Activated T-helper 17 cell treated with anti-CD3 and anti-CD28 coated beads, Interleukin-2, amount 50 U/mL, for 72 hours (primary cell): Measurements from ENCODE around the gene SELENOI. TPM values are rescaled to one million over a fixed set of nuclear protein-coding genes. Genes with fewer than 3 reads are reported as not detected.
"Not testable (repeated sequence)": the region's sequence is repeated elsewhere in the genome, so short reads cannot be mapped to it uniquely, and the experiment has no call there.

Source experiments
- ATAC-seq: fragments of 150-1000 bp; cut with Tn5 transposase; replicated peaks from 2 replicates; pipeline ENCODE4 v1.10.0; 2021; ENCODE audit warnings: mild to moderate bottlenecking, moderate library complexity
- H3K27ac Mint-ChIP-seq: one replicate; pipeline ENCODE4 v1.8.0; 2022; ENCODE audit warnings: mixed read lengths
- H3K27me3 Mint-ChIP-seq: one replicate; pipeline ENCODE4 v1.8.0; 2022; ENCODE audit warnings: mixed read lengths
- H3K36me3 Mint-ChIP-seq: one replicate; pipeline ENCODE4 v1.8.0; 2022; ENCODE audit warnings: low read depth, mild to moderate bottlenecking, mixed read lengths
- H3K4me1 Mint-ChIP-seq: one replicate; pipeline ENCODE4 v1.8.0; 2022; ENCODE audit warnings: mixed read lengths
- H3K4me3 Mint-ChIP-seq: one replicate; pipeline ENCODE4 v1.8.0; 2022; ENCODE audit warnings: mild to moderate bottlenecking, mixed read lengths
- H3K9me3 Mint-ChIP-seq: one replicate; pipeline ENCODE4 v1.8.0; 2022; ENCODE audit warnings: mixed read lengths
- total RNA-seq, 2 donors: library from RNA; stranded (reverse); gene quantifications; one replicate each; pipeline ENCODE4 v1.2.3, GENCODE V29; 2022

Gene SELENOI, protein sequence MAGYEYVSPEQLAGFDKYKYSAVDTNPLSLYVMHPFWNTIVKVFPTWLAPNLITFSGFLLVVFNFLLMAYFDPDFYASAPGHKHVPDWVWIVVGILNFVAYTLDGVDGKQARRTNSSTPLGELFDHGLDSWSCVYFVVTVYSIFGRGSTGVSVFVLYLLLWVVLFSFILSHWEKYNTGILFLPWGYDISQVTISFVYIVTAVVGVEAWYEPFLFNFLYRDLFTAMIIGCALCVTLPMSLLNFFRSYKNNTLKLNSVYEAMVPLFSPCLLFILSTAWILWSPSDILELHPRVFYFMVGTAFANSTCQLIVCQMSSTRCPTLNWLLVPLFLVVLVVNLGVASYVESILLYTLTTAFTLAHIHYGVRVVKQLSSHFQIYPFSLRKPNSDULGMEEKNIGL
- 10 to 100 TPM; 21.0 to 44.5 TPM for total RNA-seq

DNA sequence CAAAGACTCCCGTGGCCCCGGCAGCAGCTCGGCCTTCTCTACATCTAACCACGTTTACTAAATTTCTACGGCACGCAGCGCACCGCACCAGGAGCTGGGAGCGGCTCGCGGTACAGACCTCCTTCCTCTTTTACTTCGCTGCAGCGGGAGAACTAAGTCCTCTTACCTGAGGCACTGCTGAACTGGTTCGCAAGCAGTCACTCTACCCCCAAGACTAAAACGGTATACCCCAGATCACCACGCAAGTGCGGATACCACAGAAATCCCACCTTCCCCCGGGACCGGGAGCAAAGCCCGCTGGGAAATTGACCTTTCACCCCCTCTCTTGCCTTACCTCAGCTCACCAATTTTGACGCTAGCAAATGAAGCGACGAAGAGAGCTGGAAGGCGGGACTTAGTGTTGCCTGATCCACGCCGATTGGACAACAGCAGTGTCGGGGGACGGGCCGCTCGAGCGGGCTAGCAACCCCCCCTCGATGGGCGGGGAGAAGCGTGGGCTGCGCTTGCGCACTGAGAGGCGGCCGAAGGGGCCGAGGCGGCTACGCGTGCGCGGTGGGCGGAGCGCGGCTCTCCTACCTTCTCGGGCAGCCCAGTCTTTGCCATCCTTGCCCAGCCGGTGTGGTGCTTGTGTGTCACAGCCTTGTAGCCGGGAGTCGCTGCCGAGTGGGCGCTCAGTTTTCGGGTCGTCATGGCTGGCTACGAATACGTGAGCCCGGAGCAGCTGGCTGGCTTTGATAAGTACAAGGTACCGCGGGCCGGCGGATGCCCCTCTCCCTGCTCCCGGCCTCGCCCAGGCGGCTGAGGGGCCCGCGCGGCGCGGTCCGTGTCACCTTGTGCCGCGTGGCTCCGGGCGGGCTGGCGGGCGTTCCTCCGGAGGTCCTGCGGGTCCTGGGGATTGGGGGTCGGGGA is at the start of gene SELENOI:
Gene SELENOI (plus strand): TSS at position 599 of the 909 bp plus-strand sequence. CDS start 90 bp downstream, at position 689.
- no peaks in the 10 kb centered on the region for H3K27me3 Mint-ChIP-seq
- H3K9me3 Mint-ChIP-seq = no peaks in the 10 kb centered on the region
- H3K36me3 Mint-ChIP-seq = peaks cover 41% of the 10 kb centered on the region
- H3K4me1 Mint-ChIP-seq = peaks cover 10% of the 10 kb centered on the region
- peak within 1 kb of the TSS; percentile 93 for H3K4me3 Mint-ChIP-seq
- peak within 1 kb of the TSS; percentile 99 for H3K27ac Mint-ChIP-seq
- ATAC-seq = peak; percentile 97

DNA sequence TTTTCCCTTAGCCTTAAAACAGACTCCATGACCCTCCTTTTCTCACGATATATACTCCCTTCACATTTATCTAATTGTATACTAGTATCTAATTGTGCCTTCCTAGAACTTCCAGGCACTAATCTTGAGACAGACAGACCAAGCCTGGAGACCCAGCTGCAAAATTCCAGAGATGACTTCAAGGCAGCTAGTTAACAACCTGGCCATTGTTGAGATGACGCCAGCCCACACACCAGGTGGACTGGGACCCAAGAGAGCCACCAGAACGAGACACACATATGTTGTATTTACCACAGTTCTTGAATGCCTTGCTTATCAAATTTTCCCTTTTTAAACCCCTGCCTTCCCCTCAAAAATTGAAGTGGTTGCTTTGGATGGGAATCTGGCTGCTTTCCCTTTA is 48.9 kb upstream of the SELENOI start:
- Mint-ChIP-seq H3K9me3 (no peaks in the 10 kb centered on the region), H3K27ac (no peak overlapping the region), H3K27me3 (no peaks in the 10 kb centered on the region), H3K4me3 (no peak overlapping the region), H3K36me3 (no peaks in the 10 kb centered on the region), H3K4me1 (no peaks in the 10 kb centered on the region)
- ATAC-seq = no peak

GRCh38 chr2:26298286-26298637 is 47.7 kb upstream of the SELENOI start:
- H3K4me1 Mint-ChIP-seq = no peaks in the 10 kb centered on the region
- no peaks in the 10 kb centered on the region for H3K27me3 Mint-ChIP-seq
- H3K4me3 Mint-ChIP-seq = no peak overlapping the region
- no peak overlapping the region for H3K27ac Mint-ChIP-seq
- no peaks in the 10 kb centered on the region for H3K36me3 Mint-ChIP-seq
- ATAC-seq = no peak
- no peaks in the 10 kb centered on the region for H3K9me3 Mint-ChIP-seq

GRCh38 chr2:26298638-26299393 is 47.1 kb upstream of the SELENOI start:
- Mint-ChIP-seq H3K4me1 (no peaks in the 10 kb centered on the region), H3K9me3 (no peaks in the 10 kb centered on the region)
- ATAC-seq = peak; percentile 59

GRCh38 chr2:26299471-26300101 is 46.4 kb upstream of the SELENOI start:
- peak; percentile 52 for ATAC-seq
- no peak overlapping the region for H3K27ac Mint-ChIP-seq

More at GRCh38 chr2:26298638-26299393, 47.1 kb upstream of the SELENOI start:
- H3K4me3 Mint-ChIP-seq = no peak overlapping the region
- no peaks in the 10 kb centered on the region for H3K36me3 Mint-ChIP-seq
- no peaks in the 10 kb centered on the region for H3K27me3 Mint-ChIP-seq
- H3K27ac Mint-ChIP-seq = no peak overlapping the region

DNA sequence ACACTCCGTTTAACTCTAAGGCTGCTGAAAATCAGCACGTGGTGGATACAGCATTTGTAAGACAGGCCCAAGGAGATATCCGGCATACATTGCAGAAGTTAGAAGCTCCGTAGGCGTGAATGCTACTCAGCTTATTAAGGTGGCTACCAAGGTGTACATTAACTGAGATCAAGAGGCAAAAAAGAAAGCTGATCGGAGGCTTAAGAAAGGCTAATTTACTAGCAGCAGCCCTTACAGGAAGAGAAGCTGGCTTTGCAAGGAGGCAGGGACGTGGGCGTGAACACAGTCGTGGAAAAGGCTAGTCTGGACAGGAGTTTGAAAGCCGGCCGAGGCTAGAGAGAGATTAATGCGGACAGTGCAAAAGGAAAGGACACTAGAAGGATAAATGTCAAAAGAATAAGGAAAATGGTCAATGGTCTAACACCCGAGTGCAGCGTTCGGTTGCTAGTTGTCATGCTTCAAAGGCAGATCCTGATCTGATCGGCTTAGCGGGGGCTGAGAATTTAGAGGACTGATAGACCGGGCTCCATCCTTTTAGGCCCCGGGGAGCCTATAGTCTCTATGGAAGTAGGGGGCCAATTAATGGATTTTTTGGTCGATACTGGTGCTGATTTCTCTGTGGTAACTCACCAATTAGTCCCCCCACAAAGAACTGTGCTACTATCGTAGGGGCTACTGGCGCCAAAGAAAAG is 45.6 kb upstream of the SELENOI start:
- no peak for ATAC-seq
- Mint-ChIP-seq H3K4me3 (no peak overlapping the region), H3K27ac (no peak overlapping the region), H3K9me3 (no peaks in the 10 kb centered on the region), H3K27me3 (no peaks in the 10 kb centered on the region), H3K4me1 (no peaks in the 10 kb centered on the region), H3K36me3 (no peaks in the 10 kb centered on the region)

More at GRCh38 chr2:26299471-26300101, 46.4 kb upstream of the SELENOI start:
- Mint-ChIP-seq H3K4me1 (no peaks in the 10 kb centered on the region), H3K4me3 (no peak overlapping the region), H3K27me3 (no peaks in the 10 kb centered on the region), H3K36me3 (no peaks in the 10 kb centered on the region), H3K9me3 (no peaks in the 10 kb centered on the region)

- no peaks in the 10 kb centered on the region for H3K36me3 Mint-ChIP-seq
- no peaks in the 10 kb centered on the region for H3K9me3 Mint-ChIP-seq
- no peak for ATAC-seq
- H3K27ac Mint-ChIP-seq = no peak overlapping the region
- no peaks in the 10 kb centered on the region for H3K27me3 Mint-ChIP-seq
- no peak overlapping the region for H3K4me3 Mint-ChIP-seq
- H3K4me1 Mint-ChIP-seq = no peaks in the 10 kb centered on the region
These were observed 43.1 kb upstream of the SELENOI start for GRCh38 chr2:26302846-26303245.

DNA sequence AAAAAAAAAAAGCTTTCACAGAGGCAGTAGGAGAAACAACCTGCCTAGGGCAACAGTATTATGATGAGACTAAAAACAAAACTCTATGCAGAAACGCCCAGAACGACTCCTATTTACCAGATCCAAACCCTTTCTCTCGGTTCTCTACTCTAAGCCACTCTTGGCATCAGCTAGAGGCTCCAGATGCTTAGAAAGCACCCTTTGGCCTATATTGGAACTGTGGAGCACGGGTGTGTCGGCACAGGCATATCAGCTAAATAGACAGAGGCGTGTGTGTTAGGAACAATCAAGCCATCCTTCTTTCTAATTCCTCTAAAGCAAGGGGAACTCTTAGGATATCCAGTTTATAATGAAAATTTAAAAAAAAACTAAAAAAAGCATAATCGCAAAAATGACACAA is 40.8 kb upstream of the SELENOI start:
- not testable (repeated sequence) for H3K4me1 Mint-ChIP-seq, H3K9me3 Mint-ChIP-seq, ATAC-seq, H3K27ac Mint-ChIP-seq, H3K36me3 Mint-ChIP-seq, H3K4me3 Mint-ChIP-seq, H3K27me3 Mint-ChIP-seq

DNA sequence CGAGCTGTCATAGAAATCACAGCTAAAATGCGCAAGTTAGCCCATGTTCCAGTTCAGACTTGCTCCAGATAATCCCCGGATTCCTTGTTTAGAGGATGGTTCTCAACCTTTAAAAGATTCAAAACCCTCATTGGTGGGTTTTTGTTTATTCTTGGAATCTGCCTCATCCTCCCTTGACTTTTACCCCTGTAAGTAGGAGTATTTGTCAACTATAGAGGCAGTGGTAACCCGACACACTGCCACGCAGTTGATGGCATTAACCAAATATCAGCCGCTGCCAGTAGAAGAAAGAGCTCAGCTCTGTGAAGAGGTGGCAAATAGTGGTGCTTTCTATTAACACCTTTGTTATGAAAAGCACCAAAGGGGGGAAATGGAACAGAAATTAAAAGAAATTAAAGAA is 40.4 kb upstream of the SELENOI start:
- H3K9me3 Mint-ChIP-seq = no peaks in the 10 kb centered on the region
- H3K4me1 Mint-ChIP-seq = no peaks in the 10 kb centered on the region
- H3K27ac Mint-ChIP-seq = no peak overlapping the region
- H3K4me3 Mint-ChIP-seq = no peak overlapping the region
- H3K36me3 Mint-ChIP-seq = no peaks in the 10 kb centered on the region
- H3K27me3 Mint-ChIP-seq = no peaks in the 10 kb centered on the region
- ATAC-seq = no peak

DNA sequence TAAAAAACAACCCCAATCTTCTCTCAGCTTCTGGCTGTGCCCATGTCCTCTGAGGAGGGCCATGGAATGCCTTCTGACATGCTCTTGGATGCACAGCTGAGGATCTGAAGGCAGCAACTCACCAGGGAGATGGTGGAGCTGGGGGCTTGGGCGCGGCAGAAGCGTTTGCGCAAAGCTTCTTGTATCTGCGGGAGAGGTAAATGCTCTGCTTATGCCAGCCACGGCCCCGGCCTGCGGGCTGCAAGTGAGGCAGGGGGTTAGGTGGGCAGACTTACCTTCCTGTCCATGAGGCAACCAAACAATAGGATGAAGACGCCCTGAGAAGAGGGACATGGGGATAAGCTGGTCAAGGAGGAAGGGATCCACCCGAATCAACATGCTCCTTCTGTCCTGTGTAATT is 36.0 kb upstream of the SELENOI start:
- Mint-ChIP-seq H3K27ac (no peak overlapping the region), H3K27me3 (no peaks in the 10 kb centered on the region), H3K4me3 (no peak overlapping the region), H3K36me3 (no peaks in the 10 kb centered on the region), H3K9me3 (no peaks in the 10 kb centered on the region), H3K4me1 (no peaks in the 10 kb centered on the region)
- ATAC-seq = no peak

GRCh38 chr2:26312471-26312870 is 33.5 kb upstream of the SELENOI start:
- no peak for ATAC-seq
- Mint-ChIP-seq H3K9me3 (no peaks in the 10 kb centered on the region), H3K27me3 (no peaks in the 10 kb centered on the region), H3K4me1 (no peaks in the 10 kb centered on the region), H3K36me3 (no peaks in the 10 kb centered on the region), H3K27ac (no peak overlapping the region), H3K4me3 (no peak overlapping the region)

DNA sequence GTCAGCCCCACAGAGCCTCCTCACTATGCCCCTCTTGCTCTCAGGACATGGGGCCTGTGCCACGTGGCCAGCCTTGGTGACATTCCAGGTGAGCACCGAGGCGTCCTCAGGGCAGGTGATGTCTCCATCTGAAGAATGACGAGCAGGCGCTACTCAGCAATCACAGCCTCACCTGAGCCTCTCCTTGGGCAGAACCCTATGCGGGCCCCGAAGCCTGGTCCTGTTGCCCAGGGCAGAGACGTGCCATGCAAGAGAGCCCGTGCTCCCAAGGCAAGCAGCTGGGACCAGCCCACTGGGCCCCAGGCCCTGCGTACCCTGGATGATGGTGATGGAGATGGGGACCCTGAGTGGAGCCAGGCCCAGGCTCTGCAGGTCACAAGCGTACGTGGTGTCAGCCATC is 32.5 kb upstream of the SELENOI start:
- ATAC-seq = no peak
- Mint-ChIP-seq H3K36me3 (no peaks in the 10 kb centered on the region), H3K27ac (no peak overlapping the region), H3K4me1 (no peaks in the 10 kb centered on the region), H3K4me3 (no peak overlapping the region), H3K27me3 (no peaks in the 10 kb centered on the region), H3K9me3 (no peaks in the 10 kb centered on the region)

DNA sequence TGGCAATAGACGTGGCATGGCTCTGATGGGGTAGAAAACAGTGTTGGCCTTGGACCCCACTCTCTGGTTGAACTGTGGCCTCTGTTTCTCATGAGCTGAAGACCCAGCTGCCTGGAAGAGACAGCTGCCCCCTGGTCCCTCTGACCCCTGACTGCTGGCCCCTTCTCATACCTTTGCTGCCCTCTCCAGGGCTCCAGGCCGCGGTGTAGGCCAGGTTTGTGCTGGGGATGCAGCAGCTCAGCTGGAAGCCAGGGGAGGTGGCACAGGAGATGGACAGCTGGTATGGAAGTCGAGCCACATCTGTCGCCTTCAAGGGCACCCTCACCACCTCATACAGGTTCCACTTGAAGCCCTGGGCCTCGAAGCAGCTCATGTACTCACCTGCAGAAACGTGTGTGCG is 31.7 kb upstream of the SELENOI start:
- Mint-ChIP-seq H3K4me1 (no peaks in the 10 kb centered on the region), H3K27ac (no peak overlapping the region), H3K4me3 (no peak overlapping the region), H3K27me3 (no peaks in the 10 kb centered on the region), H3K9me3 (no peaks in the 10 kb centered on the region), H3K36me3 (no peaks in the 10 kb centered on the region)
- no peak for ATAC-seq
